Dendritic cell treated with granulocyte-macrophage colony-stimulating factor and Interleukin-4, amounts not matched to agents 40 ng/mL and 50 ng/mL, for 4 days (primary cell): ENCODE data around the gene FKBP11.

Source experiments
- H3K27ac Mint-ChIP-seq: one replicate; pipeline ENCODE4 v1.8.0; 2022; ENCODE audit warnings: mild to moderate bottlenecking, mixed read lengths
- H3K27me3 Mint-ChIP-seq: one replicate; pipeline ENCODE4 v1.8.0; 2022; ENCODE audit warnings: mild to moderate bottlenecking, mixed read lengths
- H3K36me3 Mint-ChIP-seq: one replicate; pipeline ENCODE4 v1.8.0; 2022; ENCODE audit warnings: low read depth, mixed read lengths
- H3K4me1 Mint-ChIP-seq: one replicate; pipeline ENCODE4 v1.8.0; 2022; ENCODE audit warnings: low read depth, mixed read lengths
- H3K4me3 Mint-ChIP-seq: one replicate; pipeline ENCODE4 v1.8.0; 2022; ENCODE audit warnings: mild to moderate bottlenecking, moderate library complexity, mixed read lengths
- H3K9me3 Mint-ChIP-seq: one replicate; pipeline ENCODE4 v1.8.0; 2022; ENCODE audit warnings: mixed read lengths
- intact Hi-C: fragments of 100-400 bp; cut with micrococcal nuclease; formaldehyde crosslinking; loops from one replicate; pipeline ENCODE4 v1.15.0; 2022

The FKBP11 gene

GRCh38 chr12:48961801-48962200 lies 36.5 kb upstream of the FKBP11 start:
- no peak overlapping the region for H3K4me3 Mint-ChIP-seq
- peaks cover 32% of the 10 kb centered on the region for H3K4me1 Mint-ChIP-seq
- no peak overlapping the region for H3K27ac Mint-ChIP-seq
- peaks cover 8% of the 10 kb centered on the region for H3K36me3 Mint-ChIP-seq
- intact Hi-C loops = no loop called here
- no peaks in the 10 kb centered on the region for H3K9me3 Mint-ChIP-seq
- peaks cover 17% of the 10 kb centered on the region for H3K27me3 Mint-ChIP-seq

GRCh38 chr12:48961331-48961730 lies 36.0 kb upstream of the FKBP11 start:
- Mint-ChIP-seq H3K27ac (no peak overlapping the region), H3K9me3 (no peaks in the 10 kb centered on the region), H3K4me1 (peaks cover 30% of the 10 kb centered on the region), H3K4me3 (no peak overlapping the region), H3K36me3 (peaks cover 13% of the 10 kb centered on the region), H3K27me3 (peaks cover 17% of the 10 kb centered on the region)
- intact Hi-C loops = no loop called here

GRCh38 chr12:48960834-48961233 lies 35.5 kb upstream of the FKBP11 start:
- H3K27ac Mint-ChIP-seq = no peak overlapping the region
- peaks cover 14% of the 10 kb centered on the region for H3K27me3 Mint-ChIP-seq
- H3K36me3 Mint-ChIP-seq = peaks cover 18% of the 10 kb centered on the region
- H3K9me3 Mint-ChIP-seq = no peaks in the 10 kb centered on the region
- H3K4me3 Mint-ChIP-seq = no peak overlapping the region
- intact Hi-C loops = no loop called here
- H3K4me1 Mint-ChIP-seq = peaks cover 30% of the 10 kb centered on the region

- H3K4me3 Mint-ChIP-seq = peak overlapping the region; percentile 95
- peaks cover 10% of the 10 kb centered on the region for H3K27me3 Mint-ChIP-seq
- peaks cover 37% of the 10 kb centered on the region for H3K4me1 Mint-ChIP-seq
- peaks cover 28% of the 10 kb centered on the region for H3K36me3 Mint-ChIP-seq
- H3K9me3 Mint-ChIP-seq = no peaks in the 10 kb centered on the region
- intact Hi-C loops = no loop called here
- H3K27ac Mint-ChIP-seq = peak overlapping the region; percentile 94
Observed at GRCh38 chr12:48958049-48958388, 32.7 kb upstream of the FKBP11 start.

GRCh38 chr12:48957141-48958048 lies 32.1 kb upstream of the FKBP11 start, which contains the start of gene ARF3:
Gene ARF3 (minus strand): TSS chr12:48957487. CDS start chr12:48941095, 16,392 bp downstream.
- Mint-ChIP-seq H3K27me3 (peaks cover 10% of the 10 kb centered on the region), H3K4me1 (peaks cover 42% of the 10 kb centered on the region), H3K36me3 (peaks cover 35% of the 10 kb centered on the region), H3K4me3 (peak within 1 kb of the TSS; percentile 95), H3K9me3 (no peaks in the 10 kb centered on the region), H3K27ac (peak within 1 kb of the TSS; percentile 94)
- intact Hi-C loops = no loop called here

GRCh38 chr12:48956279-48957140 lies 31.2 kb upstream of the FKBP11 start:
- Mint-ChIP-seq H3K36me3 (peaks cover 43% of the 10 kb centered on the region), H3K27ac (peak overlapping the region; percentile 94), H3K9me3 (no peaks in the 10 kb centered on the region), H3K4me1 (peaks cover 46% of the 10 kb centered on the region), H3K27me3 (peaks cover 7% of the 10 kb centered on the region), H3K4me3 (peak overlapping the region; percentile 95)
- intact Hi-C loops = loop anchor here (1.0 kb wide), 1 partner anchor 104 kb away; the partner anchor contains the start of gene DDX23

- intact Hi-C loops = no loop called here
- peaks cover 58% of the 10 kb centered on the region for H3K36me3 Mint-ChIP-seq
- peak overlapping the region; percentile 13 for H3K4me3 Mint-ChIP-seq
- peak overlapping the region; percentile 94 for H3K27ac Mint-ChIP-seq
- H3K4me1 Mint-ChIP-seq = peaks cover 51% of the 10 kb centered on the region
- peaks cover 4% of the 10 kb centered on the region for H3K27me3 Mint-ChIP-seq
- H3K9me3 Mint-ChIP-seq = no peaks in the 10 kb centered on the region
Observed at GRCh38 chr12:48954841-48955501, 29.7 kb upstream of the FKBP11 start.

- Mint-ChIP-seq H3K9me3 (no peaks in the 10 kb centered on the region), H3K4me3 (no peak overlapping the region), H3K27me3 (no peaks in the 10 kb centered on the region), H3K27ac (no peak overlapping the region), H3K36me3 (peaks cover 67% of the 10 kb centered on the region), H3K4me1 (peaks cover 51% of the 10 kb centered on the region)
- intact Hi-C loops = no loop called here
Observed at GRCh38 chr12:48954061-48954460, 28.8 kb upstream of the FKBP11 start.

- H3K36me3 Mint-ChIP-seq = peaks cover 80% of the 10 kb centered on the region
- peaks cover 50% of the 10 kb centered on the region for H3K4me1 Mint-ChIP-seq
- H3K27me3 Mint-ChIP-seq = no peaks in the 10 kb centered on the region
- intact Hi-C loops = no loop called here
- no peak overlapping the region for H3K27ac Mint-ChIP-seq
- H3K4me3 Mint-ChIP-seq = no peak overlapping the region
- no peaks in the 10 kb centered on the region for H3K9me3 Mint-ChIP-seq
Observed at GRCh38 chr12:48952691-48953090, 27.4 kb upstream of the FKBP11 start.

GRCh38 chr12:48947727-48948126 lies 22.4 kb upstream of the FKBP11 start:
- no peak overlapping the region for H3K4me3 Mint-ChIP-seq
- intact Hi-C loops = no loop called here
- H3K27me3 Mint-ChIP-seq = no peaks in the 10 kb centered on the region
- H3K9me3 Mint-ChIP-seq = no peaks in the 10 kb centered on the region
- peaks cover 88% of the 10 kb centered on the region for H3K36me3 Mint-ChIP-seq
- H3K4me1 Mint-ChIP-seq = peaks cover 38% of the 10 kb centered on the region
- H3K27ac Mint-ChIP-seq = no peak overlapping the region

GRCh38 chr12:48946943-48947342 lies 21.7 kb upstream of the FKBP11 start:
- intact Hi-C loops = no loop called here
- H3K4me3 Mint-ChIP-seq = no peak overlapping the region
- no peaks in the 10 kb centered on the region for H3K27me3 Mint-ChIP-seq
- peaks cover 88% of the 10 kb centered on the region for H3K36me3 Mint-ChIP-seq
- no peaks in the 10 kb centered on the region for H3K9me3 Mint-ChIP-seq
- peaks cover 38% of the 10 kb centered on the region for H3K4me1 Mint-ChIP-seq
- peak overlapping the region; percentile 36 for H3K27ac Mint-ChIP-seq

- no peaks in the 10 kb centered on the region for H3K9me3 Mint-ChIP-seq
- intact Hi-C loops = no loop called here
- peaks cover 89% of the 10 kb centered on the region for H3K36me3 Mint-ChIP-seq
- H3K27ac Mint-ChIP-seq = peak overlapping the region; percentile 36
- peaks cover 45% of the 10 kb centered on the region for H3K4me1 Mint-ChIP-seq
- no peak overlapping the region for H3K4me3 Mint-ChIP-seq
- H3K27me3 Mint-ChIP-seq = no peaks in the 10 kb centered on the region
Observed at GRCh38 chr12:48946205-48946604, 20.9 kb upstream of the FKBP11 start.

- Mint-ChIP-seq H3K27me3 (no peaks in the 10 kb centered on the region), H3K36me3 (peaks cover 89% of the 10 kb centered on the region), H3K4me3 (no peak overlapping the region), H3K9me3 (no peaks in the 10 kb centered on the region), H3K4me1 (peaks cover 64% of the 10 kb centered on the region), H3K27ac (no peak overlapping the region)
- intact Hi-C loops = no loop called here
Observed at GRCh38 chr12:48943221-48943620, 17.9 kb upstream of the FKBP11 start.
